Sigmoid colon (tissue), 7 donors: ENCODE data around the gene KRT81. TPM values are rescaled to one million over a fixed set of nuclear protein-coding genes. Genes with fewer than 3 reads are reported as not detected.
"Not testable (repeated sequence)": the region's sequence is repeated elsewhere in the genome, so short reads cannot be mapped to it uniquely, and the experiment has no call there.

ENCODE experiments used
- DNase-seq: peaks from one replicate; pipeline ENCODE4 v3.0.0-alpha.2; 2019
- H3K27ac ChIP-seq, 4 donors: fragments of 200-600 bp; sonication (generic); one replicate each; pipeline ENCODE4 v1.5.1; 2016 to 2019; ENCODE audit warnings: mild to moderate bottlenecking in 1 of 4
- H3K27me3 ChIP-seq, 3 donors: fragments of 200-600 bp; sonication (generic); one replicate each; pipeline ENCODE4 v1.5.1; 2019; ENCODE audit warnings: mild to moderate bottlenecking in 1 of 3
- H3K36me3 ChIP-seq, 4 donors: fragments of 200-600 bp; sonication (generic); one replicate each; pipeline ENCODE4 v1.5.1; 2016 to 2019
- H3K4me1 ChIP-seq, 4 donors: fragments of 200-600 bp; sonication (generic); one replicate each; pipeline ENCODE4 v1.5.1; 2017 to 2019
- H3K4me3 ChIP-seq, 4 donors: fragments of 200-600 bp; sonication (generic); one replicate each; pipeline ENCODE4 v1.5.1; 2017 to 2019; ENCODE audit warnings: mild to moderate bottlenecking in 2 of 4, moderate library complexity in 1 of 4
- H3K9me3 ChIP-seq, 4 donors: fragments of 200-600 bp in 3 of 4; sonication (generic) in 3 of 4; one replicate each; pipeline versions ENCODE4 v1.5.1 to v1.6.1; 2013 to 2019
- CTCF ChIP-seq, 4 experiments: fragments of 450-650 bp in 3 of 4; fragments of 200-600 bp in 1 of 4; IDR thresholded peaks; one replicate each; pipeline ENCODE4 v1.5.1; 2016 to 2019; ENCODE audit warnings: antibody characterized with exemption in 4 of 4, mild to moderate bottlenecking in 3 of 4, moderate library complexity in 2 of 4
- EP300 ChIP-seq, 4 donors: sonication (generic); formaldehyde crosslinking; IDR thresholded peaks; one replicate each; pipeline ENCODE4 v1.6.1; 2017; ENCODE audit warnings: antibody characterized with exemption in 4 of 4
- POLR2A ChIP-seq, 2 donors: fragments of 450-650 bp; IDR thresholded peaks; one replicate each; pipeline ENCODE4 v1.6.1; 2016; ENCODE audit warnings: antibody characterized with exemption in 2 of 2, mild to moderate bottlenecking in 2 of 2, moderate library complexity in 2 of 2
- POLR2AphosphoS5 ChIP-seq, 4 donors: sonication (generic); formaldehyde crosslinking; IDR thresholded peaks; one replicate each; pipeline ENCODE4 v1.6.1; 2017; ENCODE audit warnings: antibody characterized with exemption in 4 of 4
- WGBS, 2 donors: extraction: QIAGEN DNeasy Blood & Tissue Kit; methylation state at CpG; one replicate each; pipeline ENCODE4 v1.1.7; 2013; 5-methylcytosine and 5-hydroxymethylcytosine counted together
- intact Hi-C: fragments of 100-400 bp; cut with DNase I; formaldehyde crosslinking; loops from one replicate; pipeline ENCODE4 v1.15.1; 2023
- polyA plus RNA-seq, 3 donors: library from polyadenylated mRNA; stranded (reverse); fragments of 200-250 nt; gene quantifications; one replicate each; pipeline ENCODE4 v1.2.3, GENCODE V29; 2013
- total RNA-seq, 4 donors: library from RNA; depleted of rRNA; stranded (reverse); fragments of >200 nt; gene quantifications; one replicate each; pipeline ENCODE4 v1.1.0, GENCODE V29; 2016
- donor health status: healthy with polysubstance abuse.
- donor health status: Bipolar disorder and iron deficiency.
- donor health status: healthy.

The KRT81 gene
- total and polyA plus RNA-seq, 7 donors: 0.14 to 0.17 TPM; not detected in 5

GRCh38 chr12:52243259-52243855, 48.0 kb downstream of the KRT81 start:
- Histone ChIP-seq H3K4me3 (no peak overlapping the region), H3K9me3 (no peaks in the 10 kb centered on the region), H3K4me1 (peaks cover 0 to 52% (median 39%) of the 10 kb centered on the region in 4 donors), H3K27ac (peak overlapping the region; percentile 24 to 84 (median 66)), H3K36me3 (no peaks in the 10 kb centered on the region), H3K27me3 (no peaks in the 10 kb centered on the region)
- intact Hi-C loops: no loop called here
- TF ChIP-seq EP300 (IDR thresholded peaks at IDR 0.05) (no peak), CTCF (IDR thresholded peaks at IDR 0.05) (no peak), POLR2AphosphoS5 (IDR thresholded peaks at IDR 0.05) (no peak), POLR2A (IDR thresholded peaks at IDR 0.05) (no peak)
- WGBS, 2 donors: 77 to 78% methylated on average over 5 of the region's 5 CpGs
- DNase-seq: peak; percentile 61

GRCh38 chr12:52242442-52243258, 48.7 kb downstream of the KRT81 start:
- no peaks in the 10 kb centered on the region for H3K36me3 ChIP-seq
- TF ChIP-seq POLR2AphosphoS5 (IDR thresholded peaks at IDR 0.05) (no peak), EP300 (IDR thresholded peaks at IDR 0.05) (no peak), CTCF (IDR thresholded peaks at IDR 0.05) (no peak), POLR2A (IDR thresholded peaks at IDR 0.05) (no peak)
- H3K27me3 ChIP-seq: no peaks in the 10 kb centered on the region
- intact Hi-C loops: no loop called here
- DNase-seq: peak; percentile 18
- H3K9me3 ChIP-seq: no peaks in the 10 kb centered on the region
- H3K27ac ChIP-seq: peak overlapping the region in 2 of 4 donors; percentile 82 to 84
- H3K4me3 ChIP-seq: no peak overlapping the region
- peaks cover 0 to 45% (median 32%) of the 10 kb centered on the region in 4 donors for H3K4me1 ChIP-seq
- 94 to 95% methylated on average over 11 of the region's 11 CpGs for WGBS, 2 donors

GRCh38 chr12:52241205-52241842, 50.0 kb downstream of the KRT81 start:
- Histone ChIP-seq H3K27me3 (no peaks in the 10 kb centered on the region), H3K4me3 (no peak overlapping the region), H3K27ac (no peak overlapping the region), H3K9me3 (no peaks in the 10 kb centered on the region), H3K4me1 (peaks cover 0 to 31% (median 25%) of the 10 kb centered on the region in 4 donors), H3K36me3 (no peaks in the 10 kb centered on the region)
- peak; percentile 54 for DNase-seq
- WGBS, 2 donors: 90 to 92% methylated on average over 11 of the region's 11 CpGs
- intact Hi-C loops: no loop called here
- TF ChIP-seq EP300 (IDR thresholded peaks at IDR 0.05): no peak
- TF ChIP-seq CTCF (IDR thresholded peaks at IDR 0.05): no peak
- no peak for TF ChIP-seq POLR2AphosphoS5 (IDR thresholded peaks at IDR 0.05)
- no peak for TF ChIP-seq POLR2A (IDR thresholded peaks at IDR 0.05)

GRCh38 chr12:52240247-52240646, 51.1 kb downstream of the KRT81 start:
- H3K27me3 ChIP-seq, H3K27ac ChIP-seq, H3K9me3 ChIP-seq, H3K4me3 ChIP-seq, H3K36me3 ChIP-seq, intact Hi-C loops: not testable (repeated sequence)
- peak; percentile 13 for DNase-seq
- H3K4me1 ChIP-seq: peaks cover 0 to 26% (median 24%) of the 10 kb centered on the region in 4 donors
- WGBS, 2 donors: 87 to 93% methylated on average over 6 of the region's 6 CpGs

- intact Hi-C loops: no loop called here
- Histone ChIP-seq H3K36me3 (no peaks in the 10 kb centered on the region), H3K4me3 (no peak overlapping the region), H3K9me3 (no peaks in the 10 kb centered on the region), H3K27ac (no peak overlapping the region), H3K27me3 (no peaks in the 10 kb centered on the region), H3K4me1 (peaks cover 0 to 22% (median 21%) of the 10 kb centered on the region in 4 donors)
- TF ChIP-seq EP300 (IDR thresholded peaks at IDR 0.05) (no peak), POLR2A (IDR thresholded peaks at IDR 0.05) (no peak), CTCF (IDR thresholded peaks at IDR 0.05) (no peak), POLR2AphosphoS5 (IDR thresholded peaks at IDR 0.05) (no peak)
- peak; percentile 6 for DNase-seq
- WGBS, 2 donors: 59 to 71% methylated on average over 2 of the region's 2 CpGs
Observed at GRCh38 chr12:52239767-52240166, 51.6 kb downstream of the KRT81 start.
